ENCODE results near the gene NFATC3.

- TF ChIP-seq CTCF (IDR thresholded peaks at IDR 0.05) (no peak), POLR2A (IDR thresholded peaks at IDR 0.05) (no peak)
Measured at GRCh38 chr16:68090533-68090932, 5.4 kb downstream of the NFATC3 start.

All from body of pancreas (tissue), 4 donors.